ENCODE data around the gene ADAMTS17. TPM values are rescaled to one million over a fixed set of nuclear protein-coding genes. Genes with fewer than 3 reads are reported as not detected.

Gene ADAMTS17
- total and polyA plus RNA-seq, 8 donors = 4.2 to 16.4 (median 10.8) TPM

- no peaks in the 10 kb centered on the region for H3K36me3 ChIP-seq
- FAIRE-seq = no peak
These were observed 149.4 kb downstream of the ADAMTS17 start for GRCh38 chr15:100192097-100193080.

GRCh38 chr15:100191161-100191560, 150.6 kb downstream of the ADAMTS17 start:
- DNase-seq (no peak), ATAC-seq (no peak), FAIRE-seq (no peak)
- Histone ChIP-seq H3K27ac (no peak overlapping the region), H3K9me3 (no peaks in the 10 kb centered on the region), H3K36me3 (no peaks in the 10 kb centered on the region), H3K4me1 (no peaks in the 10 kb centered on the region), H3K4me3 (no peak overlapping the region), H3K27me3 (no peaks in the 10 kb centered on the region)
- WGBS, 2 donors = 89 to 92% methylated on average over 8 of the region's 8 CpGs
- TF ChIP-seq CTCF (IDR thresholded peaks at IDR 0.05) = no peak
- intact Hi-C loops (cut with DNase I) = no loop called here

More at GRCh38 chr15:100192097-100193080, 149.4 kb downstream of the ADAMTS17 start:
- no peak for ATAC-seq
- no peaks in the 10 kb centered on the region for H3K9me3 ChIP-seq
- 88 to 91% methylated on average over 14 of the region's 14 CpGs for WGBS, 2 donors
- peak in 1 of 6 donors; percentile 15 for DNase-seq
- H3K4me3 ChIP-seq = no peak overlapping the region
- H3K27ac ChIP-seq = no peak overlapping the region
- intact Hi-C loops (cut with DNase I) = no loop called here
- H3K4me1 ChIP-seq = no peaks in the 10 kb centered on the region
- H3K27me3 ChIP-seq = no peaks in the 10 kb centered on the region
- TF ChIP-seq CTCF (IDR thresholded peaks at IDR 0.05) = no peak

GRCh38 chr15:100190675-100191074, 151.1 kb downstream of the ADAMTS17 start:
- ATAC-seq = no peak
- Histone ChIP-seq H3K27me3 (no peaks in the 10 kb centered on the region), H3K27ac (no peak overlapping the region), H3K4me3 (no peak overlapping the region), H3K9me3 (no peaks in the 10 kb centered on the region), H3K4me1 (no peaks in the 10 kb centered on the region), H3K36me3 (no peaks in the 10 kb centered on the region)
- 90 to 94% methylated on average over 8 of the region's 8 CpGs for WGBS, 2 donors
- peak in 1 of 6 donors; percentile 21 for DNase-seq
- TF ChIP-seq CTCF (IDR thresholded peaks at IDR 0.05) = no peak
- FAIRE-seq = no peak
- intact Hi-C loops (cut with DNase I) = no loop called here

- intact Hi-C loops (cut with DNase I) = no loop called here
- no peak overlapping the region for H3K27ac ChIP-seq
- DNase-seq (no peak), FAIRE-seq (no peak), ATAC-seq (no peak)
- no peak overlapping the region for H3K4me3 ChIP-seq
- no peaks in the 10 kb centered on the region for H3K27me3 ChIP-seq
- 92 to 93% methylated on average over 4 of the region's 4 CpGs for WGBS, 2 donors
- no peaks in the 10 kb centered on the region for H3K36me3 ChIP-seq
- H3K4me1 ChIP-seq = no peaks in the 10 kb centered on the region
- no peaks in the 10 kb centered on the region for H3K9me3 ChIP-seq
- no peak for TF ChIP-seq CTCF (IDR thresholded peaks at IDR 0.05)
These were observed 151.9 kb downstream of the ADAMTS17 start for GRCh38 chr15:100189849-100190248.

GRCh38 chr15:100189319-100189718, 152.5 kb downstream of the ADAMTS17 start:
- ATAC-seq (no peak), DNase-seq (peak in 1 of 6 donors; percentile 24), FAIRE-seq (no peak)
- no peak for TF ChIP-seq CTCF (IDR thresholded peaks at IDR 0.05)
- Histone ChIP-seq H3K4me1 (no peaks in the 10 kb centered on the region), H3K4me3 (no peak overlapping the region), H3K27ac (no peak overlapping the region), H3K9me3 (no peaks in the 10 kb centered on the region), H3K27me3 (no peaks in the 10 kb centered on the region), H3K36me3 (no peaks in the 10 kb centered on the region)
- 93% methylated on average over 6 of the region's 6 CpGs for WGBS, 2 donors
- intact Hi-C loops (cut with DNase I) = no loop called here
